ENCODE results near the gene UGT1A1.

- no peak for TF ChIP-seq POLR2AphosphoS5 (IDR thresholded peaks at IDR 0.05)
- TF ChIP-seq CTCF (IDR thresholded peaks at IDR 0.05): no peak
These were observed 20.7 kb downstream of the UGT1A1 start for GRCh38 chr2:233780771-233781170.

Data from prostate gland (tissue), 2 donors.